Measurements from ENCODE around the gene PLEKHA7. TPM values are rescaled to one million over a fixed set of nuclear protein-coding genes. Genes with fewer than 3 reads are reported as not detected.

Gene PLEKHA7
- total and polyA plus RNA-seq, 7 donors = 0.74 to 2.6 (median 1.2) TPM

GRCh38 chr11:16815047-16815767 is 199.0 kb downstream of the PLEKHA7 start:
- WGBS, 3 donors = 20 to 37% (median 27%) methylated on average over 23 of the region's 23 CpGs
- no peaks in the 10 kb centered on the region for H3K27me3 ChIP-seq (ENCODE audit: insufficient read depth in 3 of 3, low read length in 2 of 3)
- no peaks in the 10 kb centered on the region for H3K36me3 ChIP-seq (ENCODE audit: insufficient read depth in 1 of 2, low read depth in 1 of 2)
- no peaks in the 10 kb centered on the region for H3K9me3 ChIP-seq
- peak overlapping the region; percentile 41 for H3K27ac ChIP-seq
- H3K4me1 ChIP-seq = peaks cover 7% of the 10 kb centered on the region
- intact Hi-C loops (cut with DNase I) = no loop called here
- peak overlapping the region; percentile 46 for H3K4me3 ChIP-seq
- DNase-seq = peak; percentile 74 to 91
- ATAC-seq = peak; percentile 81 to 93 (median 88)
- no peak for TF ChIP-seq CTCF (IDR thresholded peaks at IDR 0.05)

GRCh38 chr11:16814410-16815046 is 199.7 kb downstream of the PLEKHA7 start:
- DNase-seq = no peak
- peaks cover 6% of the 10 kb centered on the region for H3K4me1 ChIP-seq
- no peaks in the 10 kb centered on the region for H3K9me3 ChIP-seq
- 67 to 79% (median 76%) methylated on average over 7 of the region's 7 CpGs for WGBS, 3 donors
- peak overlapping the region; percentile 41 for H3K27ac ChIP-seq
- H3K36me3 ChIP-seq (ENCODE audit: insufficient read depth in 1 of 2, low read depth in 1 of 2) = no peaks in the 10 kb centered on the region
- no peaks in the 10 kb centered on the region for H3K27me3 ChIP-seq (ENCODE audit: insufficient read depth in 3 of 3, low read length in 2 of 3)
- no peak for ATAC-seq
- intact Hi-C loops (cut with DNase I) = no loop called here
- no peak for TF ChIP-seq CTCF (IDR thresholded peaks at IDR 0.05)
- H3K4me3 ChIP-seq = peak overlapping the region; percentile 46

GRCh38 chr11:16813126-16813525 is 201.1 kb downstream of the PLEKHA7 start:
- no peak overlapping the region for H3K27ac ChIP-seq
- 86 to 90% (median 90%) methylated on average over 5 of the region's 5 CpGs for WGBS, 3 donors
- ATAC-seq (no peak), DNase-seq (no peak)
- H3K27me3 ChIP-seq (ENCODE audit: insufficient read depth in 3 of 3, low read length in 2 of 3) = no peaks in the 10 kb centered on the region
- intact Hi-C loops (cut with DNase I) = no loop called here
- no peak for TF ChIP-seq CTCF (IDR thresholded peaks at IDR 0.05)
- peaks cover 6% of the 10 kb centered on the region for H3K4me1 ChIP-seq
- no peaks in the 10 kb centered on the region for H3K9me3 ChIP-seq
- no peaks in the 10 kb centered on the region for H3K36me3 ChIP-seq (ENCODE audit: insufficient read depth in 1 of 2, low read depth in 1 of 2)
- H3K4me3 ChIP-seq = no peak overlapping the region

GRCh38 chr11:16812274-16812673 is 201.9 kb downstream of the PLEKHA7 start:
- no peak for TF ChIP-seq CTCF (IDR thresholded peaks at IDR 0.05)
- H3K4me1 ChIP-seq = peaks cover 6% of the 10 kb centered on the region
- H3K36me3 ChIP-seq (ENCODE audit: insufficient read depth in 1 of 2, low read depth in 1 of 2) = no peaks in the 10 kb centered on the region
- intact Hi-C loops (cut with DNase I) = no loop called here
- ATAC-seq (no peak), DNase-seq (no peak)
- 80 to 85% (median 83%) methylated on average over 5 of the region's 5 CpGs for WGBS, 3 donors
- no peak overlapping the region for H3K27ac ChIP-seq
- H3K27me3 ChIP-seq (ENCODE audit: insufficient read depth in 3 of 3, low read length in 2 of 3) = no peaks in the 10 kb centered on the region
- H3K4me3 ChIP-seq = no peak overlapping the region
- H3K9me3 ChIP-seq = no peaks in the 10 kb centered on the region
